ENCODE data around the gene PFDN6. TPM values are rescaled to one million over a fixed set of nuclear protein-coding genes. Genes with fewer than 3 reads are reported as not detected.
A peak's percentile ranks its signal among the peaks of the same experiment; 100 is the strongest.

PFDN6 gene
- total and polyA plus RNA-seq, 2 of the 13 experiments (the other 11 are each of a cell fraction or from before 2014, with no cell fraction given), result 75.5 to 87.0 TPM

DNA sequence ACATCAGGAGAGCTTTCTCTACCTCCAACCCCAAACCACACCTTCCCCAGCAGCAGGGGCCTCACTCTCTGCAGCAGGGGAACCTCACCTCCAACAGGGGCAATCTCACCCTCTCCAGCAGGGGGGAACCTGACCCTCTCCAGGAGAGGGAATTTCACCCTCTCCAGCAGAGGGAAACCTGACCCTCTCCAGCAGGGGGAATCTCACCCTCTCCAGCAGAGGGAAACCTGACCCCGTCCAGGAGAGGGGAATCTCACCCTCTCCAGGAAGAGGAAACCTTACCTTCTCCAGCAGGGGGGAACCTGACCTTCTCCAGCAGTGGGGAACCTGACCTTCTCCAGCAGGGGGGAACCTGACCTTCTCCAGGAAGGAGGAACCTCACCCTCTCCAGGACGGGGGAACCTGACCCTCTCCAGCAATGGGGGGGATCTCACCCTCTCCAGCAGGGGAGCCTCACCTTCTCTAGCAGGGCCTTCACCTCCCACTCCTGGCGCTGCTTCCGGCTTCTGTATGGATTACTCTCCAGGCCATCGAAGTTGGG is 9.4 kb upstream of the PFDN6 start (continued):
- TF ChIP-seq, protein P1, sequence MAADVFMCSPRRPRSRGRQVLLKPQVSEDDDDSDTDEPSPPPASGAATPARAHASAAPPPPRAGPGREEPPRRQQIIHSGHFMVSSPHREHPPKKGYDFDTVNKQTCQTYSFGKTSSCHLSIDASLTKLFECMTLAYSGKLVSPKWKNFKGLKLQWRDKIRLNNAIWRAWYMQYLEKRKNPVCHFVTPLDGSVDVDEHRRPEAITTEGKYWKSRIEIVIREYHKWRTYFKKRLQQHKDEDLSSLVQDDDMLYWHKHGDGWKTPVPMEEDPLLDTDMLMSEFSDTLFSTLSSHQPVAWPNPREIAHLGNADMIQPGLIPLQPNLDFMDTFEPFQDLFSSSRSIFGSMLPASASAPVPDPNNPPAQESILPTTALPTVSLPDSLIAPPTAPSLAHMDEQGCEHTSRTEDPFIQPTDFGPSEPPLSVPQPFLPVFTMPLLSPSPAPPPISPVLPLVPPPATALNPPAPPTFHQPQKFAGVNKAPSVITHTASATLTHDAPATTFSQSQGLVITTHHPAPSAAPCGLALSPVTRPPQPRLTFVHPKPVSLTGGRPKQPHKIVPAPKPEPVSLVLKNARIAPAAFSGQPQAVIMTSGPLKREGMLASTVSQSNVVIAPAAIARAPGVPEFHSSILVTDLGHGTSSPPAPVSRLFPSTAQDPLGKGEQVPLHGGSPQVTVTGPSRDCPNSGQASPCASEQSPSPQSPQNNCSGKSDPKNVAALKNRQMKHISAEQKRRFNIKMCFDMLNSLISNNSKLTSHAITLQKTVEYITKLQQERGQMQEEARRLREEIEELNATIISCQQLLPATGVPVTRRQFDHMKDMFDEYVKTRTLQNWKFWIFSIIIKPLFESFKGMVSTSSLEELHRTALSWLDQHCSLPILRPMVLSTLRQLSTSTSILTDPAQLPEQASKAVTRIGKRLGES (CRISPR knock-in tag; IDR thresholded peaks at IDR 0.05; ENCODE audit: borderline replicate concordance), result no peak
- TF ChIP-seq ATF1 (CRISPR knock-in tag; IDR thresholded peaks at IDR 0.05) (no peak), GLI4 (CRISPR knock-in tag; IDR thresholded peaks at IDR 0.05; ENCODE audit: borderline replicate concordance) (no peak), ZSCAN12 (CRISPR knock-in tag; IDR thresholded peaks at IDR 0.05) (no peak), ZNF83 (CRISPR knock-in tag; IDR thresholded peaks at IDR 0.05; ENCODE audit: borderline replicate concordance) (no peak), SAFB2 (CRISPR knock-in tag; IDR thresholded peaks at IDR 0.05; ENCODE audit: borderline replicate concordance, low read depth) (peak; percentile 42; the same call in 1 of the 2 replicates), SALL2 (CRISPR knock-in tag; IDR thresholded peaks at IDR 0.05) (0 out of 2 replicates have a peak, but pooled peaks have one; percentile 35), MTF1 (CRISPR knock-in tag; IDR thresholded peaks at IDR 0.05) (no peak), SRY (CRISPR knock-in tag; IDR thresholded peaks at IDR 0.05) (no peak), ZNF33A (CRISPR knock-in tag; IDR thresholded peaks at IDR 0.05; ENCODE audit: borderline replicate concordance) (no peak), KDM5A (IDR thresholded peaks at IDR 0.05; ENCODE audit: borderline replicate concordance, low read length) (no peak), CREB1 (IDR thresholded peaks at IDR 0.05) (no peak), CREB1 (CRISPR knock-in tag; IDR thresholded peaks at IDR 0.05) (no peak), ZNF451 (CRISPR knock-in tag; IDR thresholded peaks at IDR 0.05) (no peak), ZNF274 (CRISPR knock-in tag; IDR thresholded peaks at IDR 0.05) (no peak), ZNF24 (IDR thresholded peaks at IDR 0.05) (no peak), ATAD3A (CRISPR knock-in tag; IDR thresholded peaks at IDR 0.05) (no peak)
- TF ChIP-seq, protein P2, sequence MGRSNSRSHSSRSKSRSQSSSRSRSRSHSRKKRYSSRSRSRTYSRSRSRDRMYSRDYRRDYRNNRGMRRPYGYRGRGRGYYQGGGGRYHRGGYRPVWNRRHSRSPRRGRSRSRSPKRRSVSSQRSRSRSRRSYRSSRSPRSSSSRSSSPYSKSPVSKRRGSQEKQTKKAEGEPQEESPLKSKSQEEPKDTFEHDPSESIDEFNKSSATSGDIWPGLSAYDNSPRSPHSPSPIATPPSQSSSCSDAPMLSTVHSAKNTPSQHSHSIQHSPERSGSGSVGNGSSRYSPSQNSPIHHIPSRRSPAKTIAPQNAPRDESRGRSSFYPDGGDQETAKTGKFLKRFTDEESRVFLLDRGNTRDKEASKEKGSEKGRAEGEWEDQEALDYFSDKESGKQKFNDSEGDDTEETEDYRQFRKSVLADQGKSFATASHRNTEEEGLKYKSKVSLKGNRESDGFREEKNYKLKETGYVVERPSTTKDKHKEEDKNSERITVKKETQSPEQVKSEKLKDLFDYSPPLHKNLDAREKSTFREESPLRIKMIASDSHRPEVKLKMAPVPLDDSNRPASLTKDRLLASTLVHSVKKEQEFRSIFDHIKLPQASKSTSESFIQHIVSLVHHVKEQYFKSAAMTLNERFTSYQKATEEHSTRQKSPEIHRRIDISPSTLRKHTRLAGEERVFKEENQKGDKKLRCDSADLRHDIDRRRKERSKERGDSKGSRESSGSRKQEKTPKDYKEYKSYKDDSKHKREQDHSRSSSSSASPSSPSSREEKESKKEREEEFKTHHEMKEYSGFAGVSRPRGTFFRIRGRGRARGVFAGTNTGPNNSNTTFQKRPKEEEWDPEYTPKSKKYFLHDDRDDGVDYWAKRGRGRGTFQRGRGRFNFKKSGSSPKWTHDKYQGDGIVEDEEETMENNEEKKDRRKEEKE (IDR thresholded peaks at IDR 0.05), result no peak
- TF ChIP-seq, protein P3, sequence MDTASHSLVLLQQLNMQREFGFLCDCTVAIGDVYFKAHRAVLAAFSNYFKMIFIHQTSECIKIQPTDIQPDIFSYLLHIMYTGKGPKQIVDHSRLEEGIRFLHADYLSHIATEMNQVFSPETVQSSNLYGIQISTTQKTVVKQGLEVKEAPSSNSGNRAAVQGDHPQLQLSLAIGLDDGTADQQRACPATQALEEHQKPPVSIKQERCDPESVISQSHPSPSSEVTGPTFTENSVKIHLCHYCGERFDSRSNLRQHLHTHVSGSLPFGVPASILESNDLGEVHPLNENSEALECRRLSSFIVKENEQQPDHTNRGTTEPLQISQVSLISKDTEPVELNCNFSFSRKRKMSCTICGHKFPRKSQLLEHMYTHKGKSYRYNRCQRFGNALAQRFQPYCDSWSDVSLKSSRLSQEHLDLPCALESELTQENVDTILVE (CRISPR knock-in tag; IDR thresholded peaks at IDR 0.05), result no peak
